HK-2 (cell line): ENCODE data around the gene SAMD3.
"Not testable (repeated sequence)": the region's sequence is repeated elsewhere in the genome, so short reads cannot be mapped to it uniquely, and the experiment has no call there.

Experiments
- DNase-seq: peaks from one replicate; pipeline ENCODE4 v3.0.0-alpha.2; 2018; ENCODE audit not compliant: unreplicated experiment

SAMD3 gene

GRCh38 chr6:130222775-130223174 lies at the start of gene SAMD3:
Gene SAMD3 (minus strand): TSS chr6:130222951. CDS start chr6:130215273, 7,678 bp downstream.
- DNase-seq, result no peak

- no peak for DNase-seq
These were observed 47.4 kb upstream of the SAMD3 start for GRCh38 chr6:130269969-130270635.

GRCh38 chr6:130265553-130265952 lies 42.8 kb upstream of the SAMD3 start:
- DNase-seq, result not testable (repeated sequence)

GRCh38 chr6:130262008-130262407 lies 39.3 kb upstream of the SAMD3 start:
- no peak for DNase-seq

- DNase-seq, result not testable (repeated sequence)
These were observed 38.8 kb upstream of the SAMD3 start for GRCh38 chr6:130261558-130261957.

- not testable (repeated sequence) for DNase-seq
These were observed 38.0 kb upstream of the SAMD3 start for GRCh38 chr6:130260614-130261241.

GRCh38 chr6:130260050-130260462 lies 37.3 kb upstream of the SAMD3 start:
- DNase-seq, result not testable (repeated sequence)

GRCh38 chr6:130259557-130259956 lies 36.8 kb upstream of the SAMD3 start:
- no peak for DNase-seq

GRCh38 chr6:130259140-130259539 lies 36.4 kb upstream of the SAMD3 start:
- DNase-seq, result no peak

GRCh38 chr6:130252527-130253237 lies 29.9 kb upstream of the SAMD3 start:
- no peak for DNase-seq

- DNase-seq, result no peak
These were observed 22.5 kb upstream of the SAMD3 start for GRCh38 chr6:130245267-130245666.

- no peak for DNase-seq
These were observed 22.0 kb upstream of the SAMD3 start for GRCh38 chr6:130244728-130245127.

GRCh38 chr6:130240232-130240631 lies 17.5 kb upstream of the SAMD3 start:
- no peak for DNase-seq

GRCh38 chr6:130239755-130240154 lies 17.0 kb upstream of the SAMD3 start:
- no peak for DNase-seq

- no peak for DNase-seq
These were observed 10.6 kb upstream of the SAMD3 start for GRCh38 chr6:130233330-130233729.

- not testable (repeated sequence) for DNase-seq
These were observed 7.8 kb upstream of the SAMD3 start for GRCh38 chr6:130230531-130230930.

- DNase-seq, result no peak
These were observed 6.9 kb upstream of the SAMD3 start for GRCh38 chr6:130229645-130230044.

GRCh38 chr6:130223508-130223907 lies 757 bp upstream of the SAMD3 start:
- DNase-seq, result no peak

- DNase-seq, result no peak
These were observed 4.6 kb downstream of the SAMD3 start for GRCh38 chr6:130218134-130218533.

- DNase-seq, result no peak
These were observed 6.1 kb downstream of the SAMD3 start for GRCh38 chr6:130216620-130217019.

- no peak for DNase-seq
These were observed 7.2 kb downstream of the SAMD3 start for GRCh38 chr6:130215526-130215925.

- DNase-seq, result no peak
These were observed 10.4 kb downstream of the SAMD3 start for GRCh38 chr6:130212215-130212874.
